HG03521 (cell line): ENCODE measurements around the gene SLC25A11.
A peak's percentile ranks its signal among the peaks of the same experiment; 100 is the strongest.

Experiments used
- ATAC-seq: cut with Tn5 transposase; IDR thresholded peaks from one replicate; pipeline ENCODE4 v1.9.1; 2021; ENCODE audit warnings: mild to moderate bottlenecking, moderate library complexity; ENCODE audit not compliant: unreplicated experiment

The SLC25A11 gene

DNA sequence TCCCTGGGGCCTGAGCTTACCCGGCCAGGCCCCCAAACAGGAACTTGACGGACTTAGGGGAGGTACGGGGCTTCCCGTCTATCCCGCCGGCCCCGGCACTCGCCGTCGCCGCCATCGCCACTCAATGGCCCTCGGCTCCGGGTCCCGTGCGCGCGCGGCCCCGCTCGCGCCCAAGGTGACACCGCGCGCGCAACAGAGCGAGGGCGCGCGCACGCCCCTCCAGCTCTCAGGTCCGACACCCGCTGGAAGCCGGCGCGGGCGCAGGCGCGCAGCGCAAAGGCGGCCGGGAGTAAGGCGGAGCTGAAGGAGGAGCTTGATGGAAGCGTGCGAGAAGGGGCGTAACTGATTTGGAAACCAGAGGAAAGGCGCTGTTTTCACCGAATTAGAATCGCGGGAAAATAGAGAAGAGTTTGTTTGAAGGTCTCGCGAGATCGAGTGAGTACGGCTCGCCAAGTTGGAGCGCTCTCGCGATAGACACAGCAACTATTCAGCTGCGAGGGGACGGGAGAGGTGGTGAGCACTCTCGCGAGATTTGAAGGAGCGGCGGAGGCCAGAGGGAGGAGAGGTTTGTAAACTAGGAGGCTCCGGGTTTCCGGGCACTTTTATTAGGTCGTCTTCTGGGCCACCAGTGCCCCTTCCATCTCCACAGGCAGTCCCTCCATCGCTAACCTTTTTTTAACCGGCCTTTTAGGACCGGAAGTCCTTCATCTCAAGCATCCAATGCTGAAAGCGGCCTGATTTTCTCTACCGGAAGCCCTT lies at the start of gene SLC25A11, which contains the start of gene RNF167:
Gene SLC25A11 (minus strand): TSS at position 251 of the 759 bp plus-strand sequence. CDS start 136 bp downstream, at position 115.
Gene RNF167 (plus strand): TSS at position 473 of the 759 bp plus-strand sequence. CDS start 642 bp downstream, outside the sequence.
- peak; percentile 80 for ATAC-seq

DNA sequence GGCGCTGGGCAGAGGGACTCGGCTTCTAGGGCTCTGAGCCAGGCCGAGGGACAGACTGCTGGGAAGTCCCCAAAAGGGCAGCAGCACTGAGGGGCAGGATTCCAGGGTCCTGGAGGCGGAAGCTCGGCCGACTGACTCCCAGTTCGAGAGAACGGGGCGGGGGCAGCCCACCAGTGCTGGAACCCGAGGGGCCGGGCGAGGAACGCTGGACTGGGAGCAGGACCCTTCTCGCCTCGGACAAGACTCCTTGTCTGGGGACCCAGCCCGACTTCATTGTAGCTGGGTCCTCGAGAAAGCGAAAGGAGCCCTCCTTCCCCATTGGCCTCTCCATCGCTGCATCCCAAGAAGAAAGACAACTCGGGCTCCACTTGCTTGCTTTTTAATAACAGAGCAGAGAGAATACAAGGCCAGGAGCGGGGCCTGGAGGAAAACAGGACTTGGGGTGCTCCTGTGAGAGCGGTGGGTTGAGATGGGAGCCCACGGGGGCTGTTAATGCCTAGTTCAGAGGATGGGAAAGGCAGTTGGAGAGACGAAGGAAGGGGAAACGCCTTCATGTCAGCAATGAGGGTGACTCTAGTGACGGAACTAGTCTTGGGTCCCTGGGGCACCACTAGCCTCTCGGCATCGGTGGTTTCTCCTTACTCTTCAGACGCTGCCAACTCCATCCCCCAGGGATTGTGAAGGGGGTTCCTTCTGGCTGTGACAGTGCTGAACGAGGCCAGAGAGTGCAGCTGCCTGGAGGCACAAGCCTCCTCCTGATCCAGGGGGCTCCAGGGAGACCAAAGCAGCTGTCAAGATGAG lies 48.1 kb upstream of the SLC25A11 start:
- no peak for ATAC-seq

- ATAC-seq: peak; percentile 59
These were observed 47.3 kb upstream of the SLC25A11 start, which contains the start of gene CAMTA2 for GRCh38 chr17:4986951-4987766. Gene CAMTA2, minus strand, starts transcription at chr17:4987675. Its CDS starts 1,453 bp downstream, at chr17:4986222.

DNA sequence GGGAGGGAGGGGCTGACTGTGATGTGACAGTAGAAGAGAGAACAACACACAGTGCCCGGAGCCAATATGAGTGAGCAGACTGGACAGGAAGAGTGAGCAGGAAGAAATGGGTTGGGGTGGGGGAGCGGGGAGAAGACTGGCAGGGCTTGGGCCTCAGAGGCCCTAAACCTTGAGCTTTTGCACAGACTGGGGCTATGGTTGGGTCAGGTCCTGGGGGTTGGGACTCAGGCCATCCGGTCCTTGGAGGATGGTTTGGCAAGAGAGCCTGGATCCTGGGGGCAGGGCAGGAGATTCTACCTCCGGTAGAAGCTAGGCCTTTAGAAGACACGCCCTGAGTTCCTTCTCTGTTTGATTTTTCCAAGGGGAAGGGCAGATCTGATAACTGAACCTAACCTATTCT lies 46.6 kb upstream of the SLC25A11 start:
- no peak for ATAC-seq

DNA sequence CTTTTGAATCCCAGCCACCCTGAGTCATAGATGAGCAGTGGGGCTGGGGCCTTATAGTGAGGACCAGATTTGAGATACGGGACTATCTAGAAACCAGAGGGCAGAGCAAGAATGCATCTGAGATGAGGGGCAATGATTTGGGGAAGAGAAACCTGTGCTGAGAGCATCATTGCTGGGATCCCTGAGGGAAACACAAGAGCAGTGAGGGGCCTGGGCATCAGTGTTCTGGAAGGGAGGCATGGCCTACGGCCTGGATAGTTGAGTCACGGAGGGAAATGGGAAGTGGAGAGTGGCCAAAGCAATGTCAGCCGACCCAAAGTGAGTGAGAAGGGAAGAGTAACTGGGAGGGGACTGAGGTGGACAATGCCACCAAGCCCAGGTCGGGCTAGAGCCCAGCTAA lies 42.5 kb upstream of the SLC25A11 start:
- no peak for ATAC-seq

DNA sequence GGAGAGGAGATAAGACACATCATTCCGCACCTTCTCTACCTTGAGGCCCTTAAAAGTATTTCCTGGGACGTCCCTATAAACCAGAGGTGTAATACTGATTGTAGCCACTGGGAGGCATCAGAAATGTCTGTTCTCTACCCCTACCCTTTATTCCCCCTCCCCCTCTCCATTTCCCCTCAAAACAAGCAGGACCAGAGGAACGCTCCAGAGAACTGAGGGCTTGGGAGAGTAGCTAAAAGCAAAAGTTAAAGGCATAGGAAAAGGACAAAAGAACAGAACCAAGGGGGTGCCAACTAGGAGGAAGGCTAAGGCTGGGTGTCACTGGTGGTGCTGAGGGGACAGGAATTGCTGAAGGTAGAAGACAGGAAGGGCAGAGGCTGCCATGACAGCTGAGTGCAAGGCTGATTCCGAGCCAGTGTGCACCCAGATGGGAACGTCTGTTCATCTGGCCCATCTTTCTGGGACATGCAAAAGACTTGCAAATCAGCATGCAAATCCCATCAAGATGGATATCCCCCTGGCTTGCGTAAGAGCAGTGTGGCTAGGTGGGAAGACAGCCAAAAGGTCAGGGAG lies 40.9 kb upstream of the SLC25A11 start:
- no peak for ATAC-seq

DNA sequence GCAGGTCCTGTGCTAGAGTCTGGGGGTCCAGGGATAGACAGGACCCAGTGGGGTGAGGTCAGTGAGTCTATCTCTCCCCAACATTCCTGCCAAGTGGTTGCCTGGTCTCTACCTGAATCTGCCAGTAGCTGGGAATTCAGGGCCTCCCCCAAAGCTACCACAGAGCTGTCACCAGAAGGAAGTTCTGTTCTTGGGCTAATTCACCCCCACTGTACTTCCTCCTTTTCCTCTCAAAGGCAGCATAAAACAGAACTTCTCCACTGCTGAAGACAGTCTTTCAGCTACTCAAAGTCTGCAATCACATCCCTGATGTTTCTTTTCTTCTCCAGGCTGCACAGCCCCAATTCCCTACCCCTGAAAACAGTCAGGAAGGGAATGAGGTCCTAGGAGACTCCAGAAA lies 38.9 kb upstream of the SLC25A11 start:
- ATAC-seq: no peak

DNA sequence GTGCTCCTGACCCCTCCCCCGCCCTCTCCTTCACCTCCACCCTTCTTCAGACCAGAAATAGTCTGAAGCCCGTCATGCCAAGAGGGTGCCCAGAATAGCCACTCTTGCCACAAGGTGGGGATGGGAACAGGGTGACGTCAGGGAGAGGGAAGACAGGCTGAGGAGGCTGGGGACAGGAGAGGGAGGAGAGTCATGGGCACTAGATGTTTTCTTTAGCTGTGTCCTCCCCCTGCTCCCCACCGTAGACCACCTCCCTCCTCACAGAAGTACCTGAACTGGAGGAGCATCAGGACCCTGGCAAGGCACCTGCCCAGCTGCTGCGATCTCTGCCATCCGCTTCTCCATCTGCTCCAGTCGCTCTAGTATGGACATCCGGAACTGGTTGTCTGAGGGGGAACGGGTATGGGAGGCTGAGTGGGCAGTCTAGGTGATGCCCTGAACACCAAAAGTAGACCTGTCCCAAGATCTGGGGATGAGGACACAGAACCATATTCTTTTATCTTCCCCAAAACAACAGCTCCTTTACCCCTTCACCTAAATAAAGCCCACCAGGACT lies 34.3 kb upstream of the SLC25A11 start:
- ATAC-seq: no peak

GRCh38 chr17:4973256-4974114 lies 33.6 kb upstream of the SLC25A11 start:
- ATAC-seq: no peak

- no peak for ATAC-seq
These were observed 32.9 kb upstream of the SLC25A11 start for GRCh38 chr17:4972752-4973151.

GRCh38 chr17:4972322-4972721 lies 32.5 kb upstream of the SLC25A11 start:
- no peak for ATAC-seq

DNA sequence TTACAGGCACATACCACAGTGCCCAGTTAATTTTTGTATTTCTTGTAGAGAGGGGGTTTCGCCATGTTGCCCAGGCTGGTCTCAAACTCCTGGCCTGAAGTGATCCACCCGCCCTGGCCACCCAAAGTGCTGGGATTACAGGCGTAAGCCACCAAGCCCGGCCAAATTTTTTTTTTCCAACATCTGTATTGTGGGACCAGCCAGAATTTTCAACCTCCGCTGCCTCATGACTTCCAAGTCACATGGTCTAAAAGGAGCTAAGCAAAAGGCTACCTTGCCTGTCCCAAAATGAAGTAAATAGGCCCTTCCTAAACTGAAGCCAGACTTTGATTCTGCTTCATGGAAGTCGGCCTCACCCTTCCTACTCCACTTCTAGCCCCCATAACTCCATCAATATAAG lies 32.0 kb upstream of the SLC25A11 start:
- no peak for ATAC-seq

DNA sequence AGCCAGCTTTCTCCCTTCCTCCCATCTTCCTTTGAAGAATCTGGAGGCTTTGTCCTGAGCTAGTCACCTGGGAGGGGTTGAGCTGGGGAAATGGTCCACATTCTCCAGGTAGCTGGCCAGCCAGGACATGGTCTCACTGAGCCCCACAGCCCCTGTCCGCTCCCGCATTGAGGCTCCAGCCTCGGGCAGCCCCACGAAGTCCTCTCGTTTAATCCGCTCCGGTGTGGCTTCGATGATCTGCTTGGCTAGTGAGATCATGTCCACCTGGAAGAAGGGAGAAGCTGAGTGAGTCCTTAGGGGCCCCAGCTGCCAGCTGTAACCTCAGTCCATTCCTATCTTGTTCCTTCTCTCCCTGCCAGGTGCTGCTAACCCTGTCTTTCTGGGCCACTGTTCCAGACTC lies 30.4 kb upstream of the SLC25A11 start:
- no peak for ATAC-seq

GRCh38 chr17:4969551-4970173 lies 29.8 kb upstream of the SLC25A11 start:
- no peak for ATAC-seq

DNA sequence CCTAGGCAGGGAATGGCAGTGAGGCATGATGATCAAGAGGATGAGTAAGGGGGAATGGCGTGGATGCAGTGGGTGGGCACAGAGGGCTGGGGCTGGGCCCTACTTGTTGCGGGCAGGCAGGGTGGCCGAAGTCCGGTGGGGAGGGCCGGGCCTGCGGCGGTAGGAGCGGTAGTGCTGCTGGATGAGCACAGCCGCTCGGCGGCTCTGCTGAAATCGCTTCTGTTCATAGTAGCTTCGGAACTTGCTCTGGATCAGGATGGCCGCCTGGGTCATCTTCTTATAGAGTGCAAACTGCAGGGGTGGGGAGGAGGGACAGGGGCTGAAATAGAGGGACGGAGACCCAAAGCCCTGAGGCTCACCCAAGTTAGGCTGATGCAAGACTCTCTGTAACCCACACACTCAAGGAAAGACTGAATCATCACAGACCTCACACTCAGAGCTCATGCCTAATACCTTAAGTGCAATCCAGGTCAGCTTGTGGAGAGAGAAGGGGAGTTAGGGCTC lies 29.3 kb upstream of the SLC25A11 start:
- ATAC-seq: no peak

DNA sequence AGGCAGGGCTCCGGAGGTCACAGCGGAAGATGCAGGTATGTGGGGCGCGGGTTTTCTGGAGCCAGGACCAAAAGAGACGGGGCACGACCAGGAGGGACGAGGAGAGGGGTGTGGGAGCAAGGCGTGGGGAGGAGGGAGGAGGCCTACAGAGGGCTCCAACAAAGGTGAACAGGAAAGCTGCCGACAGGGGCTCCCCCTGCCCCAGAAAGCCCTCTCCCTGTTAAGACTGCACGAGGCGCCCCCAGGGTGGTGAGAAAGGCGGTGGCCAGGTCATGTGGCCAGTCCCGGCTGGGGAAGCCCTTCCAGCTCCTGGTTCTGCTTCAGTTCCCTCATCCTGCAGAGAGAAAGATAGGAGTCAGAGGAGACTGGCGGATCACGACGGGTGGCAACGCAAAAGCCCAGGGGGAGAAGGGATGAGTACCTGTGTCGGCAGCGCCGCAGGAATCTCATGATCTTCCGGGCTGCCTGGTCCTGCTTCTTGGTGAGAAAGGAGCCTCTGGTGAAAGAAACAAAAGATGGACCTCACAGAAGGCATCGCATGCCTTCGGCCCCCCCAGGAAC lies 28.7 kb upstream of the SLC25A11 start:
- ATAC-seq: no peak

DNA sequence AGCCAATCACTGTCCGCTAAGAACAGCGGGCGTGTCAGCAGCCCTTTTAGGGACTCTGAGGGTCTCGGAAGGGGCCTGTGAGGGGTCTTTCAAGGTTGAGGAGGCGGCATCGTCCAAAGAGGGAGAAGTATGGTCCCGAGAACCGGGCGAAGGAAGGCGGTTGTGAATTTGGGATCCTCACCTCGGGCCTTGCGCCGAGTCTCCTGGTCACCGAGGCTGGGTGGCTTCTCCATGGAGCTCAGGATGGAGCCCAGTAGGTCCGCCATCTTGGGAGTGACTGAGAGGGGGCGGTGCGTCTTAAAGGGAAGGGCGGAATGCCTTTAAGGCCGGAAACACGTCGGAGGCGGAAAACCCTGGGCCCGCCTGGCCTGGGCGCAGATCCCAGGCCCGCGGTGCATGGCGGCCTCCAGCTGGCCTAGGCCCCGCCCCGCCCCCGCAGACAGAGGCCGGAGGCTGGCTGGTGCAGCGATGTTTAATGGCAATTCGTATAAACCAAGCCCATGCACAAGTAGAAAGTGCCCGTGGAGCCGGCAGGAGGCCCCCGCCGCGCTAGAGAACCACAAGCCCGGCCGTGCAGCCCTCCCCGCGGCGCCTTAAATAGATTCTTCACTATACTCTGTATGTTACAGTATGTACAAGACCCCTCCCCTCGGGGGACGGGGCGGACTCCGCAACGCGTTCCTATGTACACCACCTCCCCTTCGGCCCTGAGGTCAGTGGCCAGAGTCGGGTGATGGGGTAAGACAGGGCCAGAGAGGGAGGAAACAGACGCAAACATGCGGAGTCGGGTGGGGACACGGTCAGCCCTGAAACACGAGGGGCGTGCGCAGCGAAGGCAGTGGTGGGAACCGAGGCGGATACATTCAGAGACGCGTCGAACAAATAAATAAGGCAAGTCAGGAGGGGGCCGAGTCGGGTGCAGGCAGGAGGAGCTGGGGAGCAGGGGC lies 28.0 kb upstream of the SLC25A11 start, which contains the start of gene SPAG7:
Gene SPAG7 (minus strand): TSS at position 279 of the 947 bp plus-strand sequence. CDS start 13 bp downstream, at position 266.
- ATAC-seq: peak; percentile 62
